HCT116 (cell line): ENCODE measurements around the gene PROSER2. TPM values are rescaled to one million over a fixed set of nuclear protein-coding genes. Genes with fewer than 3 reads are reported as not detected.

Source experiments
- ATAC-seq: fragments of 200-7000 bp; cut with Tn5 transposase; 2 replicates; pipeline ENCODE4 v1.9.1; 2020; ENCODE audit warnings: mild to moderate bottlenecking, moderate library complexity
- BruUV-seq: library from RNA; stranded (reverse); fragments of 400-500 nt; replicated peaks from 2 replicates; lab custom pipeline; 2021; lab: Mats Ljungman, UMichigan
- CTCF ChIA-PET: fragments of 300-600 bp; sonication (Branson Sonifier 250); formaldehyde crosslinking; loops from one replicate; lab custom pipeline; 2021; ENCODE audit warnings: antibody characterized with exemption; lab: Charles Lee
- POLR2A ChIA-PET: fragments of 300-600, 350-600 bp; sonication (Branson Sonifier 250); formaldehyde crosslinking; loops from one replicate; lab custom pipeline; 2021; ENCODE audit warnings: antibody characterized with exemption; lab: Charles Lee
- RAD21 ChIA-PET, 2 experiments: fragments of 300-600 bp; sonication (Branson Sonifier 250); formaldehyde crosslinking; loops; one replicate each; lab custom pipeline; 2023; ENCODE audit warnings: low total read pairs in 2 of 2; ENCODE audit not compliant: uncharacterized antibody in 2 of 2, unreplicated experiment in 2 of 2, low non-redundant PET in 1 of 2; lab: Charles Lee
- DNase-seq: peaks from one replicate; pipeline ENCODE4 v3.0.0-alpha.2; 2010; ENCODE audit warnings: low read depth, low spot score
- H2AFZ ChIP-seq: fragments of 200-600 bp; shearing (Covaris generic), sonication (generic); 2 replicates; pipeline ENCODE4 v1.6.1; 2017; ENCODE audit warnings: low read depth, mixed run types, mixed read lengths, antibody characterized with exemption, low read length; ENCODE audit not compliant: poor library complexity, severe bottlenecking
- H3K27ac ChIP-seq: 2 replicates; pipeline ENCODE4 v1.5.1; 2012; ENCODE audit warnings: low read depth, low read length
- H3K27me3 ChIP-seq: fragments of 200-600 bp; sonication (generic); 2 replicates; pipeline ENCODE4 v1.6.1; 2016; ENCODE audit warnings: mixed run types, low read length, mixed read lengths; ENCODE audit not compliant: insufficient read depth
- H3K36me3 ChIP-seq, 2 experiments: fragments of 200-500 bp in 1 of 2; fragments of 200-600 bp in 1 of 2; sonication (Bioruptor generic) in 1 of 2; sonication (generic) in 1 of 2; 2 replicates each; pipeline versions ENCODE4 v1.5.1 to v1.6.1; 2014 to 2016; ENCODE audit warnings: low read length in 2 of 2, inconsistent platforms in 1 of 2, mixed read lengths in 1 of 2, mixed run types in 1 of 2; ENCODE audit not compliant: insufficient read depth in 2 of 2, control insufficient read depth in 1 of 2
- H3K4me1 ChIP-seq, 2 experiments: fragments of 200-600 bp in 1 of 2; sonication (generic) in 1 of 2; 2 replicates each; pipeline versions ENCODE4 v1.5.1 to v1.6.1; 2012 to 2017; ENCODE audit warnings: low read length in 2 of 2, inconsistent platforms in 1 of 2, mild to moderate bottlenecking in 1 of 2, mixed read lengths in 1 of 2, mixed run types in 1 of 2, moderate library complexity in 1 of 2; ENCODE audit not compliant: insufficient read depth in 2 of 2, control insufficient read depth in 1 of 2
- H3K4me2 ChIP-seq: fragments of 200-600 bp; sonication (generic); 2 replicates; pipeline ENCODE4 v1.6.1; 2017; ENCODE audit warnings: mixed run types, low read length, mixed read lengths
- H3K4me3 ChIP-seq, 2 experiments: fragments of 200-600 bp in 1 of 2; sonication (generic) in 1 of 2; replicated peaks in 1 of 2; 2 replicates each; pipeline ENCODE4 v1.5.1; 2011 to 2016; ENCODE audit warnings: low read length in 2 of 2, control low read depth in 1 of 2, low read depth in 1 of 2, mild to moderate bottlenecking in 1 of 2, mixed read lengths in 1 of 2, mixed run types in 1 of 2
- H3K79me2 ChIP-seq: fragments of 200-600 bp; sonication (generic); 2 replicates; pipeline ENCODE4 v1.6.1; 2017; ENCODE audit warnings: mild to moderate bottlenecking, mixed run types, low read length, moderate library complexity, mixed read lengths; ENCODE audit not compliant: insufficient read depth
- H3K9ac ChIP-seq: fragments of 200-600 bp; sonication (generic); 2 replicates; pipeline ENCODE4 v1.6.1; 2016; ENCODE audit warnings: low read length, mixed read lengths
- H3K9me2 ChIP-seq: fragments of 200-600 bp; sonication (generic), shearing (Covaris generic); 2 replicates; pipeline ENCODE4 v1.6.1; 2017; ENCODE audit warnings: mixed run types, mild to moderate bottlenecking, moderate library complexity; ENCODE audit not compliant: insufficient read depth
- H3K9me3 ChIP-seq, 2 experiments: fragments of 200-500 bp in 1 of 2; fragments of 200-600 bp in 1 of 2; sonication (Bioruptor generic) in 1 of 2; sonication (generic) in 1 of 2; 2 replicates each; pipeline ENCODE4 v1.6.1; 2014 to 2017; ENCODE audit warnings: low read length in 2 of 2, mixed read lengths in 2 of 2, inconsistent platforms in 1 of 2, low read depth in 1 of 2, mild to moderate bottlenecking in 1 of 2, mixed run types in 1 of 2, moderate library complexity in 1 of 2; ENCODE audit not compliant: control insufficient read depth in 1 of 2, insufficient read depth in 1 of 2
- H4K20me1 ChIP-seq: fragments of 200-600 bp; sonication (generic), shearing (Covaris generic); 2 replicates; pipeline ENCODE4 v1.6.1; 2017; ENCODE audit warnings: mixed run types, mild to moderate bottlenecking, moderate library complexity; ENCODE audit not compliant: insufficient read depth
- CBX3 ChIP-seq: IDR thresholded peaks from 2 replicates; pipeline ENCODE4 v1.6.1; 2012; ENCODE audit warnings: low read depth
- CEBPB ChIP-seq: IDR thresholded peaks from 2 replicates; pipeline ENCODE4 v1.6.1; 2012; ENCODE audit warnings: low read depth
- EGR1 ChIP-seq: IDR thresholded peaks from 2 replicates; pipeline ENCODE4 v1.6.1; 2012; ENCODE audit warnings: low read depth
- EZH2phosphoT487 ChIP-seq: fragments of 200-600 bp; IDR thresholded peaks from 2 replicates; pipeline ENCODE4 v1.6.1; 2018; ENCODE audit warnings: antibody characterized with exemption, borderline replicate concordance
- JUND ChIP-seq: IDR thresholded peaks from 2 replicates; pipeline ENCODE4 v1.6.1; 2012
- POLR2A ChIP-seq: IDR thresholded peaks from 2 replicates; pipeline ENCODE4 v1.7.0; 2011; ENCODE audit warnings: borderline replicate concordance; ENCODE audit not compliant: insufficient read depth, insufficient read length; ENCODE audit errors: extremely low read depth
- POLR2AphosphoS5 ChIP-seq: IDR thresholded peaks from 2 replicates; pipeline ENCODE4 v1.6.1; 2011; ENCODE audit warnings: mild to moderate bottlenecking, low read depth, low read length, moderate library complexity
- SP1 ChIP-seq: IDR thresholded peaks from 2 replicates; pipeline ENCODE4 v1.6.1; 2012; ENCODE audit warnings: low read depth
- SRF ChIP-seq: IDR thresholded peaks from 2 replicates; pipeline ENCODE4 v1.6.1; 2012; ENCODE audit warnings: low read depth
- YY1 ChIP-seq: IDR thresholded peaks from 2 replicates; pipeline ENCODE4 v1.6.1; 2011; ENCODE audit warnings: low read length, low read depth, moderate library complexity, mild to moderate bottlenecking; ENCODE audit not compliant: insufficient replicate concordance; ENCODE audit errors: extremely low read depth
- ZFX ChIP-seq: fragments of 450-650 bp; IDR thresholded peaks from 2 replicates; pipeline ENCODE4 v1.6.1; 2017
- ZNF274 ChIP-seq: fragments of 200-500 bp; sonication (Bioruptor generic); IDR thresholded peaks from 2 replicates; pipeline ENCODE4 v1.6.1; 2014; ENCODE audit warnings: mild to moderate bottlenecking, low read depth, low read length, inconsistent platforms
- intact Hi-C: fragments of 100-400 bp; cut with micrococcal nuclease; formaldehyde crosslinking; loops from 2 replicates; pipeline ENCODE4 v1.10.0; 2022
- total RNA-seq: library from RNA; stranded (reverse); gene quantifications from one replicate; pipeline ENCODE4 v1.2.1, GENCODE V29; 2021; ENCODE audit not compliant: unreplicated experiment
- TF ChIP-seq, protein P1 (sequence below): IDR thresholded peaks from 2 replicates; pipeline ENCODE4 v1.6.1; 2012; ENCODE audit warnings: low read depth
- TF ChIP-seq, protein P2 (sequence below): IDR thresholded peaks from 2 replicates; pipeline ENCODE4 v1.6.1; 2012
- TF ChIP-seq, protein P3 (sequence below), 3 experiments: fragments of 200-600 bp in 1 of 3; sonication (generic) in 1 of 3; IDR thresholded peaks in 2 of 3; conservative IDR thresholded peaks in 1 of 3; 2 replicates each; pipeline ENCODE4 v1.5.1; 2012 to 2017; ENCODE audit warnings: low read depth in 2 of 3, low read length in 2 of 3, antibody characterized with exemption in 1 of 3, borderline replicate concordance in 1 of 3, control low read depth in 1 of 3, mild to moderate bottlenecking in 1 of 3, mixed read lengths in 1 of 3, mixed run types in 1 of 3, moderate library complexity in 1 of 3; ENCODE audit not compliant: insufficient read depth in 1 of 3

PROSER2 gene
- total RNA-seq, 1 experiment from 2014 or later = 46.2 TPM

DNA sequence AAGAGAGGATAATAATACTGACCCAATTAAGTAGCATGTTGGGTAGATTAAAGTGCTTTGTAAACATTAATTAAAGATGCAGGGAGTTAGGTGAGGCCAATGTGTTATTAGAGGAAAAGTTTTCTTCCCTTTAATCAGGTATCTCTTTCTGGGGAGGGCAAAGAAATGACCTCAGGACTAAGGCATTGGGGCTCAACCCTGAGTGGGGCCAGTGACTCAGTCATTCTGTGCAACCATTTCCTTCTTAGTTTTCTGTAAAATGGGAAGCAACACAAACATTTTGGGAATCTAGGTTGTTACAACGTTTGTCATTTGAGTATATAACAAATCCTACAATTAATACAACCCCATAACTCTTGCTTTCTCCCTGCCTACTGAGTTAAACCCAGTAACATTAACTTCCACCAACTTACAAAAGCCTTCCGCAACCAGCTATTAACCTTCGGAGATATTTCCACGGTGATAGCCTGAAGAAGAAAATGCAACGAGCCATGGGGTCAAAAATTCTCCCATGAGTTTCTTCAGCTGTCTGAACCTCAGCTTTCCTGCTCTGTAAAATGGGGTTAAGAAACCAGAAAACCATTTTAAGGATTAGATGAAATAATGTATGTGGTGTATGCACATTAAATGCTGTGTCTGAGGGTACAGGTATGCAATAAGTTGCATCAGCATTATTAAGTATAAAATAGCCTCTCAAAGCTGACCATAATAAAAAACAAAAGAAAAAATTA lies 965 bp upstream of the PROSER2 start:
- H3K4me2 ChIP-seq = peak overlapping the region; percentile 52
- H3K27ac ChIP-seq = no peak overlapping the region
- ATAC-seq = no peak
- H3K36me3 ChIP-seq = no peaks in the 10 kb centered on the region
- peaks cover 4% of the 10 kb centered on the region; the same call in 1 of the 2 replicates for H4K20me1 ChIP-seq
- H3K4me1 ChIP-seq = peaks cover 15 to 70% of the 10 kb centered on the region in 2 experiments
- no peaks in the 10 kb centered on the region for H3K9me2 ChIP-seq
- no peaks in the 10 kb centered on the region for H3K27me3 ChIP-seq
- H3K9me3 ChIP-seq = no peaks in the 10 kb centered on the region
- CTCF ChIA-PET = interaction anchor here (0.7 to 4.3 kb wide), 4 partner anchors 29 to 161 kb away, joined by 3 to 13 read pairs (median 4); no protein-coding TSS in a partner anchor
- no peak for DNase-seq
- H3K79me2 ChIP-seq = peaks cover 44% of the 10 kb centered on the region
- intact Hi-C loops = no loop called here
- TF ChIP-seq POLR2AphosphoS5 (no peak), SRF (no peak), ZFX (no peak), CEBPB (no peak)
- TF ChIP-seq, all 23 proteins: peak for 0
- BruUV-seq = no TSS peak
- ChIA-PET RAD21 (no interaction called here), POLR2A (interaction anchor here (1.2 to 1.8 kb wide), 2 partner anchors 28 to 54 kb away, joined by 3 to 4 read pairs; no protein-coding TSS in a partner anchor)
- Histone ChIP-seq H3K9ac (peak overlapping the region; percentile 29), H2AFZ (peak overlapping the region; percentile 44), H3K4me3 (no peak overlapping the region)

DNA sequence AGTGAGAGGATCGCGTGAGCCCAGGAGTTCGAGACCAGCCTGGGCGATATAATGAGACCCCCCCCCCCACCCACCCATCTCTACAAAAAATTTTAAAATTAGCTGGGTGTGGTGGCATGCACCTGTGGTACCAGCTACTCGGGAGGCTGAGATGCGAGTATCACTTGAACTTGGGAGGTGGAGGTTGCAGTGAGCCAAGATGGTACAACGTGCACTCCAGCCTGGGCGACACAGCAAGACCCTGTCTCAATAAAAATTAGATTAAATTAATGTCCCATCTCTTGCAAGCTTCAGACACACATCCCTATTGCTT lies 391 bp upstream of the PROSER2 start:
- intact Hi-C loops = no loop called here
- H3K4me2 ChIP-seq = peak overlapping the region; percentile 78
- H3K4me3 ChIP-seq = peak overlapping the region; percentile 80 to 89
- no TSS peak for BruUV-seq
- ChIA-PET POLR2A (interaction anchor here (0.6 to 1.2 kb wide), 2 partner anchors 30 to 53 kb away, joined by 3 read pairs; no protein-coding TSS in a partner anchor), CTCF (interaction anchor here (0.7 to 2.4 kb wide), 3 partner anchors 31 to 161 kb away, joined by 3 to 5 read pairs (median 4); no protein-coding TSS in a partner anchor), RAD21 (no interaction called here)
- no peaks in the 10 kb centered on the region for H3K27me3 ChIP-seq
- H3K27ac ChIP-seq = no peak overlapping the region
- H3K9me3 ChIP-seq = no peaks in the 10 kb centered on the region
- DNase-seq (no peak), ATAC-seq (peak; percentile 1)
- peaks cover 10% of the 10 kb centered on the region; the same call in 1 of the 2 replicates for H4K20me1 ChIP-seq
- peak overlapping the region; percentile 95 for H3K9ac ChIP-seq
- H3K4me1 ChIP-seq = peaks cover 15 to 64% of the 10 kb centered on the region in 2 experiments
- no peaks in the 10 kb centered on the region for H3K9me2 ChIP-seq
- H3K36me3 ChIP-seq = no peaks in the 10 kb centered on the region
- H2AFZ ChIP-seq = no peak overlapping the region
- peaks cover 50% of the 10 kb centered on the region for H3K79me2 ChIP-seq
- TF ChIP-seq EZH2phosphoT487 (no peak), ZFX (no peak), POLR2A (no peak), YY1 (no peak), EGR1 (no peak), SP1 (no peak), CBX3 (no peak), SRF (no peak), ZNF274 (no peak), JUND (no peak)
- TF ChIP-seq, protein P1, sequence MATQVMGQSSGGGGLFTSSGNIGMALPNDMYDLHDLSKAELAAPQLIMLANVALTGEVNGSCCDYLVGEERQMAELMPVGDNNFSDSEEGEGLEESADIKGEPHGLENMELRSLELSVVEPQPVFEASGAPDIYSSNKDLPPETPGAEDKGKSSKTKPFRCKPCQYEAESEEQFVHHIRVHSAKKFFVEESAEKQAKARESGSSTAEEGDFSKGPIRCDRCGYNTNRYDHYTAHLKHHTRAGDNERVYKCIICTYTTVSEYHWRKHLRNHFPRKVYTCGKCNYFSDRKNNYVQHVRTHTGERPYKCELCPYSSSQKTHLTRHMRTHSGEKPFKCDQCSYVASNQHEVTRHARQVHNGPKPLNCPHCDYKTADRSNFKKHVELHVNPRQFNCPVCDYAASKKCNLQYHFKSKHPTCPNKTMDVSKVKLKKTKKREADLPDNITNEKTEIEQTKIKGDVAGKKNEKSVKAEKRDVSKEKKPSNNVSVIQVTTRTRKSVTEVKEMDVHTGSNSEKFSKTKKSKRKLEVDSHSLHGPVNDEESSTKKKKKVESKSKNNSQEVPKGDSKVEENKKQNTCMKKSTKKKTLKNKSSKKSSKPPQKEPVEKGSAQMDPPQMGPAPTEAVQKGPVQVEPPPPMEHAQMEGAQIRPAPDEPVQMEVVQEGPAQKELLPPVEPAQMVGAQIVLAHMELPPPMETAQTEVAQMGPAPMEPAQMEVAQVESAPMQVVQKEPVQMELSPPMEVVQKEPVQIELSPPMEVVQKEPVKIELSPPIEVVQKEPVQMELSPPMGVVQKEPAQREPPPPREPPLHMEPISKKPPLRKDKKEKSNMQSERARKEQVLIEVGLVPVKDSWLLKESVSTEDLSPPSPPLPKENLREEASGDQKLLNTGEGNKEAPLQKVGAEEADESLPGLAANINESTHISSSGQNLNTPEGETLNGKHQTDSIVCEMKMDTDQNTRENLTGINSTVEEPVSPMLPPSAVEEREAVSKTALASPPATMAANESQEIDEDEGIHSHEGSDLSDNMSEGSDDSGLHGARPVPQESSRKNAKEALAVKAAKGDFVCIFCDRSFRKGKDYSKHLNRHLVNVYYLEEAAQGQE = no peak
- TF ChIP-seq, protein P2, sequence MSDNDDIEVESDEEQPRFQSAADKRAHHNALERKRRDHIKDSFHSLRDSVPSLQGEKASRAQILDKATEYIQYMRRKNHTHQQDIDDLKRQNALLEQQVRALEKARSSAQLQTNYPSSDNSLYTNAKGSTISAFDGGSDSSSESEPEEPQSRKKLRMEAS = no peak
- TF ChIP-seq, protein P3, sequence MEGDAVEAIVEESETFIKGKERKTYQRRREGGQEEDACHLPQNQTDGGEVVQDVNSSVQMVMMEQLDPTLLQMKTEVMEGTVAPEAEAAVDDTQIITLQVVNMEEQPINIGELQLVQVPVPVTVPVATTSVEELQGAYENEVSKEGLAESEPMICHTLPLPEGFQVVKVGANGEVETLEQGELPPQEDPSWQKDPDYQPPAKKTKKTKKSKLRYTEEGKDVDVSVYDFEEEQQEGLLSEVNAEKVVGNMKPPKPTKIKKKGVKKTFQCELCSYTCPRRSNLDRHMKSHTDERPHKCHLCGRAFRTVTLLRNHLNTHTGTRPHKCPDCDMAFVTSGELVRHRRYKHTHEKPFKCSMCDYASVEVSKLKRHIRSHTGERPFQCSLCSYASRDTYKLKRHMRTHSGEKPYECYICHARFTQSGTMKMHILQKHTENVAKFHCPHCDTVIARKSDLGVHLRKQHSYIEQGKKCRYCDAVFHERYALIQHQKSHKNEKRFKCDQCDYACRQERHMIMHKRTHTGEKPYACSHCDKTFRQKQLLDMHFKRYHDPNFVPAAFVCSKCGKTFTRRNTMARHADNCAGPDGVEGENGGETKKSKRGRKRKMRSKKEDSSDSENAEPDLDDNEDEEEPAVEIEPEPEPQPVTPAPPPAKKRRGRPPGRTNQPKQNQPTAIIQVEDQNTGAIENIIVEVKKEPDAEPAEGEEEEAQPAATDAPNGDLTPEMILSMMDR (IDR thresholded peaks at IDR 0.05 in 2 of 3, conservative IDR thresholded peaks at IDR 0.05 in 1 of 3; ENCODE audit: borderline replicate concordance in 1 of 3, insufficient read depth in 1 of 3, low read depth in 2 of 3, low read length in 2 of 3) = no peak
